ENCODE measurements around the gene RASL10B. TPM values are rescaled to one million over a fixed set of nuclear protein-coding genes. Genes with fewer than 3 reads are reported as not detected.
A peak's percentile ranks its signal among the peaks of the same experiment; 100 is the strongest.

RASL10B gene
- total RNA-seq, 1 experiment from 2014 or later, result 17.4 TPM

GRCh38 chr17:35738519-35739133 is 7.2 kb downstream of the RASL10B start (continued):
- TF ChIP-seq CREB1 (CRISPR knock-in tag; IDR thresholded peaks at IDR 0.05) (no peak), ZNF532 (CRISPR knock-in tag; IDR thresholded peaks at IDR 0.05; ENCODE audit: borderline replicate concordance) (no peak), USF2 (CRISPR knock-in tag; IDR thresholded peaks at IDR 0.05) (no peak), ZSCAN18 (CRISPR knock-in tag; IDR thresholded peaks at IDR 0.05) (no peak), CREM (CRISPR knock-in tag; IDR thresholded peaks at IDR 0.05) (no peak)

GRCh38 chr17:35740216-35740615 is 8.8 kb downstream of the RASL10B start:
- Mint-ChIP-seq H3K36me3 (peaks cover 8% of the 10 kb centered on the region; the same call in 1 of the 2 replicates), H3K27me3 (ENCODE audit: low read depth) (peaks cover 51% of the 10 kb centered on the region), H3K4me3 (no peak overlapping the region), H3K9me3 (no peaks in the 10 kb centered on the region), H3K27ac (no peak overlapping the region), H3K4me1 (peaks cover 6% of the 10 kb centered on the region)
- TF ChIP-seq PRDM15 (CRISPR knock-in tag; IDR thresholded peaks at IDR 0.05) (0 out of 2 replicates have a peak, but pooled peaks have one; percentile 20), E2F5 (CRISPR knock-in tag; IDR thresholded peaks at IDR 0.05) (no peak)
- ChIA-PET CTCF (interaction anchor here (1.0 to 1.3 kb wide), 2 partner anchors 24 to 27 kb away, joined by 3 to 5 read pairs; no protein-coding TSS in a partner anchor), POLR2A (interaction anchor here (1.2 kb wide), 1 partner anchor 9 kb away, joined by 3 read pairs; the partner anchor contains the start of gene RASL10B)
- no peak for ATAC-seq
- no peak for DNase-seq (ENCODE audit: low spot score)

- peak; percentile 62 for DNase-seq (ENCODE audit: low spot score)
- peak overlapping the region; percentile 70 for H3K4me3 Mint-ChIP-seq
- ChIA-PET POLR2A (interaction anchor here (0.8 to 1.2 kb wide), 2 partner anchors 8 to 154 kb away, joined by 3 read pairs; no protein-coding TSS in a partner anchor), CTCF (interaction anchor here (0.6 to 1.9 kb wide), 5 partner anchors 9 to 128 kb away, joined by 3 to 16 read pairs (median 5); partner anchors contain the start of gene RASL10B)
- no peaks in the 10 kb centered on the region for H3K9me3 Mint-ChIP-seq
- ATAC-seq, result peak; percentile 75
- H3K27ac Mint-ChIP-seq, result no peak overlapping the region
- peaks cover 51% of the 10 kb centered on the region for H3K27me3 Mint-ChIP-seq (ENCODE audit: low read depth)
- peaks cover 6% of the 10 kb centered on the region for H3K4me1 Mint-ChIP-seq
- peaks cover 8% of the 10 kb centered on the region; the same call in 1 of the 2 replicates for H3K36me3 Mint-ChIP-seq
- TF ChIP-seq SOX15 (CRISPR knock-in tag; IDR thresholded peaks at IDR 0.05) (no peak), MYBL2 (CRISPR knock-in tag; IDR thresholded peaks at IDR 0.05) (peak; percentile 98), ATF3 (CRISPR knock-in tag; conservative IDR thresholded peaks at IDR 0.05) (peak; percentile 73), ZNF281 (CRISPR knock-in tag; IDR thresholded peaks at IDR 0.05) (peak; percentile 96), JAZF1 (CRISPR knock-in tag; IDR thresholded peaks at IDR 0.05) (no peak), RELA (CRISPR knock-in tag; IDR thresholded peaks at IDR 0.05; ENCODE audit: borderline replicate concordance) (peak; percentile 99), ATF1 (CRISPR knock-in tag; IDR thresholded peaks at IDR 0.05) (no peak)
Observed at GRCh38 chr17:35740997-35741931, 9.8 kb downstream of the RASL10B start.
